Lower leg skin (tissue), 4 donors: ENCODE data around the gene CA5A. TPM values are rescaled to one million over a fixed set of nuclear protein-coding genes. Genes with fewer than 3 reads are reported as not detected.

Source experiments
- DNase-seq, 2 donors: peaks; one replicate each; pipeline ENCODE4 v3.0.0-alpha.2; 2019; ENCODE audit warnings: low spot score in 2 of 2
- H3K4me3 ChIP-seq: fragments of 200-600 bp; sonication (generic); 2 replicates; pipeline ENCODE4 v1.5.1; 2017; ENCODE audit warnings: mild to moderate bottlenecking, low read depth; ENCODE audit not compliant: poor library complexity, severe bottlenecking
- POLR2A ChIP-seq, 2 donors: fragments of 450-650 bp; IDR thresholded peaks; one replicate each; pipeline ENCODE4 v1.6.1; 2016 to 2017; ENCODE audit warnings: antibody characterized with exemption in 2 of 2, mild to moderate bottlenecking in 1 of 2, moderate library complexity in 1 of 2
- WGBS, 2 donors: methylation state at CpG; one replicate each; pipeline ENCODE4 v1.1.5; 2018; 5-methylcytosine and 5-hydroxymethylcytosine counted together
- intact Hi-C: fragments of 100-400 bp; cut with DNase I; formaldehyde crosslinking; loops from one replicate; pipeline ENCODE4 v1.15.0; 2023; ENCODE audit warnings: low total_unique reads
- total RNA-seq, 4 donors: library from RNA; depleted of rRNA; stranded (reverse); fragments of >200 nt; gene quantifications; one replicate each; pipeline ENCODE4 v1.1.0, GENCODE V29; 2016
- TF ChIP-seq, protein P1 (sequence below), 3 donors: fragments of 450-650 bp; IDR thresholded peaks; one replicate each; pipeline ENCODE4 v1.5.1; 2016; ENCODE audit warnings: antibody characterized with exemption in 3 of 3, mild to moderate bottlenecking in 3 of 3, moderate library complexity in 2 of 3

CA5A gene
- total RNA-seq, 4 donors from 2014 or later = not detected

- DNase-seq = no peak
- intact Hi-C loops = no loop called here
- H3K4me3 ChIP-seq = no peak overlapping the region
- WGBS, 2 donors = 82 to 88% methylated on average over 19 of the region's 19 CpGs
- TF ChIP-seq, protein P1, sequence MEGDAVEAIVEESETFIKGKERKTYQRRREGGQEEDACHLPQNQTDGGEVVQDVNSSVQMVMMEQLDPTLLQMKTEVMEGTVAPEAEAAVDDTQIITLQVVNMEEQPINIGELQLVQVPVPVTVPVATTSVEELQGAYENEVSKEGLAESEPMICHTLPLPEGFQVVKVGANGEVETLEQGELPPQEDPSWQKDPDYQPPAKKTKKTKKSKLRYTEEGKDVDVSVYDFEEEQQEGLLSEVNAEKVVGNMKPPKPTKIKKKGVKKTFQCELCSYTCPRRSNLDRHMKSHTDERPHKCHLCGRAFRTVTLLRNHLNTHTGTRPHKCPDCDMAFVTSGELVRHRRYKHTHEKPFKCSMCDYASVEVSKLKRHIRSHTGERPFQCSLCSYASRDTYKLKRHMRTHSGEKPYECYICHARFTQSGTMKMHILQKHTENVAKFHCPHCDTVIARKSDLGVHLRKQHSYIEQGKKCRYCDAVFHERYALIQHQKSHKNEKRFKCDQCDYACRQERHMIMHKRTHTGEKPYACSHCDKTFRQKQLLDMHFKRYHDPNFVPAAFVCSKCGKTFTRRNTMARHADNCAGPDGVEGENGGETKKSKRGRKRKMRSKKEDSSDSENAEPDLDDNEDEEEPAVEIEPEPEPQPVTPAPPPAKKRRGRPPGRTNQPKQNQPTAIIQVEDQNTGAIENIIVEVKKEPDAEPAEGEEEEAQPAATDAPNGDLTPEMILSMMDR (IDR thresholded peaks at IDR 0.05) = no peak
- TF ChIP-seq POLR2A (IDR thresholded peaks at IDR 0.05) = no peak
These were observed 27.8 kb upstream of the CA5A start for GRCh38 chr16:87964049-87964659.

DNA sequence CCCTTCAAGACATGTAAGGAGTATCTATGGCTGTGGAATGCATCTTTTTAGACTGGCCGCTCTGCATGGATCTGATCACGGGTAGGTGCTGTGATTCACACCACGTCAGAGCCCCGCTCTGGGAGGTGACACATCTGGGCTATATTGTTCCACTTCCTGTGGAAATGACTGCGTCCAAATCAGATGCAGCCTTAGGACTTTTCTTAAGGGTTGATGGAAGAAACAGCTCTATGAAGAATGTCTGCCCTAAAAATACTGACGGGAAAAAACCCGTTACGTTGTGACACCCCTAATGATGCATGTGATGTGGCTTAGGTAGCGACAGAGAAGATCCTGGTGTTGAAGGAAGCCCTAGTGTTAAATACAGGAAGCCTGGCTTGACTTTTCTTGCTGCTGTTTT is 27.1 kb upstream of the CA5A start:
- TF ChIP-seq, protein P1 (IDR thresholded peaks at IDR 0.05) = no peak
- TF ChIP-seq POLR2A (IDR thresholded peaks at IDR 0.05) = no peak
- WGBS, 2 donors = 55 to 59% methylated on average over 9 of the region's 9 CpGs
- no peak for DNase-seq
- no peak overlapping the region for H3K4me3 ChIP-seq
- intact Hi-C loops = no loop called here

DNA sequence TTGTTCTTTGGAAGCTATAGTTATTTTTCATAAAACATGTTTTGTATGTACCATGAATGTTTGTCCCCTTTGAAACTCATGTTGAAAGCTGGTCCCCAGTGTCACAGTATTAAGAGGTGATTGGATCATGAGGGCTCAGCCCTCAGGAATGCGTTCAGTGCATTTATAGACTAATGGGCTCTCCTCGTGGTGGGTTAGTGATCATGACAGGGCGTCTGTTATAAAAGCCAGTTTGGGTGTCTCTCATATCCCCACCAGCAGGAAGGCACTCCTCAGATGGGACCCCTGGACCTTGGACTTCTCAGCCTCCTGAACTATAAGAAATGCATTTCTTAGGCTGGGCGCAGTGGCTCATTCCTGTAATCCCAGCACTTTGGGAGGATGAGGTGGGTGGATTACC is 25.3 kb upstream of the CA5A start:
- DNase-seq = no peak
- TF ChIP-seq POLR2A (IDR thresholded peaks at IDR 0.05) = no peak
- H3K4me3 ChIP-seq = no peak overlapping the region
- intact Hi-C loops = no loop called here
- 88 to 92% methylated on average over 4 of the region's 4 CpGs for WGBS, 2 donors

- TF ChIP-seq POLR2A (IDR thresholded peaks at IDR 0.05) = no peak
- TF ChIP-seq, protein P1 (IDR thresholded peaks at IDR 0.05) = no peak
- no peak for DNase-seq
- H3K4me3 ChIP-seq = no peak overlapping the region
- intact Hi-C loops = no loop called here
- WGBS, 2 donors = 79 to 85% methylated on average over 8 of the region's 8 CpGs
These were observed 24.5 kb upstream of the CA5A start for GRCh38 chr16:87960852-87961251.

DNA sequence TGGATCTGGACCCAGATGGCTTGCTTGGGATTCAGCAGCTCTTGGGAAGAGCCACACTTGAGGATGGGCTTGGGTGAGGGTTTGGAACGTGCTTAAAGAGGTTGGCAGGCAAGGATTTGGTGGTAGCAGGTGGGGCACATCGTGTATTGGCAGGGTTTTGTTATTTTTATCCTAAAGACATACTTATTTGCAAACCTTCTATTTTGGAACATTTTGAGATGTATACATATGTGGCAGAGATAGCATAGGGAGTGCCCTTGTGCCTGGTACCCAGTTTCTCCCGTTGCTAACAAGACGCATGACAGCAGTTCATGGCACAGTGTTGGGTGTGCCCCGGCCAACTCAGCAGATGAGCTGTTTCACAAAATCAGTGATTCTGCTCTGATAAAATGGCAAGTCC is 24.0 kb upstream of the CA5A start:
- no peak overlapping the region for H3K4me3 ChIP-seq
- TF ChIP-seq, protein P1 (IDR thresholded peaks at IDR 0.05) = no peak
- no peak for TF ChIP-seq POLR2A (IDR thresholded peaks at IDR 0.05)
- WGBS, 2 donors = 65 to 66% methylated on average over 5 of the region's 5 CpGs
- DNase-seq = no peak
- intact Hi-C loops = no loop called here

GRCh38 chr16:87959391-87959990 is 23.2 kb upstream of the CA5A start:
- no peak for TF ChIP-seq POLR2A (IDR thresholded peaks at IDR 0.05)
- TF ChIP-seq, protein P1 (IDR thresholded peaks at IDR 0.05) = no peak
- intact Hi-C loops = no loop called here
- 78 to 83% methylated on average over 23 of the region's 23 CpGs for WGBS, 2 donors
- H3K4me3 ChIP-seq = no peak overlapping the region
- DNase-seq = no peak
